MG63 (cell line): ENCODE data around the gene MCF2L2. TPM values are rescaled to one million over a fixed set of nuclear protein-coding genes. Genes with fewer than 3 reads are reported as not detected.
"Not testable (repeated sequence)": the region's sequence is repeated elsewhere in the genome, so short reads cannot be mapped to it uniquely, and the experiment has no call there.

Experiments
- DNase-seq: peaks from one replicate; pipeline ENCODE4 v3.0.0-alpha.2; 2020
- H3K27me3 ChIP-seq: fragments of 250-450 bp; sonication (Bioruptor Pico); 2 replicates; pipeline ENCODE4 v1.5.1; 2020; ENCODE audit warnings: mild to moderate bottlenecking, moderate library complexity
- H3K36me3 ChIP-seq: fragments of 250-450 bp; sonication (Bioruptor Pico); 2 replicates; pipeline ENCODE4 v1.5.1; 2020; ENCODE audit warnings: mild to moderate bottlenecking, moderate library complexity
- H3K4me3 ChIP-seq: fragments of 250-450 bp; sonication (Bioruptor Pico); 2 replicates; pipeline ENCODE4 v1.5.1; 2020; ENCODE audit warnings: mild to moderate bottlenecking, moderate library complexity
- H3K9me3 ChIP-seq: fragments of 250-450 bp; sonication (Bioruptor Pico); 2 replicates; pipeline ENCODE4 v1.5.1; 2020; ENCODE audit warnings: mild to moderate bottlenecking, moderate library complexity
- total RNA-seq: library from RNA; depleted of rRNA; stranded (reverse); fragments of >200 nt; shearing (Covaris generic); gene quantifications from 2 replicates; pipeline ENCODE4 v1.2.3, GENCODE V29; 2014; ENCODE audit warnings: low replicate concordance

The MCF2L2 gene
- total RNA-seq, 1 experiment from 2014 or later: not detected

DNA sequence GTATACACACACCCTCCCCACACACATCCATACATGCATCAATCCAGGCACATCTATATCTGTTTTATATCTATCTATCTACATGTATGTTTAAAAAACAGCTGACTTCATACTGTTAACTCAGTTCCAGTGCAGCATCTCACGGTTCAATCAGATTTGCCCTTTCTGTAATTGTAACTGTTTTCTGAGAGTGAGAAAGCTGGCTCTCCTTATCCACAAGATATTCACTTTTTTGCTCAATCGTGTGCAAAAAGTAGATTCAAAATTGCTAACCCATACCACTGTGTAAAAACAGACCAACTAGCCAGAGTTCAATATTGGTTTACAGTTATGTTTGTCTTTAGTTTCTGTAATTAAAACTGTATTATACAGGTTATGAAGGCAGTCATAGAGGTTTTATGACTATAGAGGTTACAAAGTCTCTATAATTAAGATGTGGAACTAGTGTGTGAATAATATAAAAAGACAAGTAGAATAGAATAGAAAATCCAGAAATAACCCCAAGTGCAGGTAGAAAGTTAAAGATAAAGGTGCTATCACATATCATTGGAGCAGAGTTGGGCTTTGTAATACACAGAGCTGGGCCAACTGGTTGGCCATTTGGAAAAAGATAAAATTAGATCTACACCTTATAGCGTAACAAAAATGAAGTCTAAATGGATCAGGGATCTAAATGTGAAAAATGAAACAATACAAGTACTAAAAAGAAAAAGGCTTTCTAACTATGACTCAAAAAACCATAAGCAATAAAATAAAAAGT lies 20.1 kb upstream of the MCF2L2 start:
- Histone ChIP-seq H3K36me3 (no peaks in the 10 kb centered on the region), H3K27me3 (no peaks in the 10 kb centered on the region; the same call in 1 of the 2 replicates), H3K4me3 (no peak overlapping the region), H3K9me3 (peaks cover 7% of the 10 kb centered on the region; the same call in 1 of the 2 replicates)
- no peak for DNase-seq

DNA sequence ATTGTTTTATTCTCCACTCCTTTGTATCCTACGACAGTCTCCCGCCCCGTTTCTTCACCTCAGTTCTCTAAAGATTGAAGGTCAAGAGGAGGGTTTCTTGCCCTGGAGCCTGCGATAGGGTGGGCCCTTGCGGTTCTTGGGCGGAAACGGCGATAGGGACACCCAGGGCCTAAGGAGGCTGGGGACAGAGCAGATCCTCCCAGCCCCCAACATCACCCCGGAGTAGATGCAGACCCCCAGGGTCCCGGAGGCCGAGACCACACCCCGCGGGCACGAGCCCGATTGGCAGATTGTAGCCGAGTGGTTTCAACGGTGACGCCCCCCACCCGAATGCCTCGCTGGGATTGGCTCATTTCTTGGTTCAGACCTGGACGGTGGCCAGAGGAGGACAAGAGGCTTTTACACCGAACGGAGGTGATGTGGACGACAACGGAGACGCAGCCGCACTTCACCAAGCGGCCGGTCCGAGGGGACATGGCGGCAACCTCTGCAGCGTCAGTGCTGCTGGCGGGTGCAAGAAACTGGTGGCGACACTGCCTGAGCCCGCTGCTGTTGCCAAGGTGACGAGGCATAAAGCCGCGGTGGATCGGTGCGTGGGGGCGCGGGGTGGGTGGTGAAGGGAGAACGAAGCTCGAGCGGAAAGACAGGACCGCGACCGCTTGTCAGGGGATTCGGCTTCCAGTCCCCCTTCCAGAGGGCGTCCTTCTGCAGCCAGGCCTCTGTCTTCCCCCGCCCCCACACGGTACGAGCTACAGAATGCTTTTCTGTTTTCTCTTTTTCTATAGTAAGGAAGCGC lies 19.0 kb upstream of the MCF2L2 start:
- DNase-seq: peak; percentile 60
- Histone ChIP-seq H3K4me3 (peak overlapping the region; percentile 62), H3K27me3 (no peaks in the 10 kb centered on the region; the same call in 1 of the 2 replicates), H3K9me3 (peaks cover 7% of the 10 kb centered on the region; the same call in 1 of the 2 replicates), H3K36me3 (no peaks in the 10 kb centered on the region)

DNA sequence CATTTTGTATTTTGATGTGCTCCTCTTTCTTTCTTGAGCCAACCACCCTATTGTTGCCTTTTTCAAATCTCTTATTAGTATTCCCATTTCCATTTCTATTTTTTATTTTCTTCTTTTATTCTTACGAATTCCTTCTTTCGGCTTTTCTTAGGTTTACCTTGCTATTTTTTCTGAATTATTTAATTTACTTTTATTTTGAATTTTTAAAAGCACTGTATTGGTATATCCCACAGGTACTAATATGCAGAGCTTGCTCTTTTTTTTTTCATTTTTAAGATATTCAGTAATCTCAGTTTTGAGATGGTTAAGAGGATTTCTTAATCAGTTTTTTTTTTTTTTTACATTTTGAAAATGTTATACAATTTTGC lies 18.4 kb upstream of the MCF2L2 start:
- Histone ChIP-seq H3K27me3 (no peaks in the 10 kb centered on the region; the same call in 1 of the 2 replicates), H3K9me3 (peaks cover 7% of the 10 kb centered on the region; the same call in 1 of the 2 replicates), H3K36me3 (no peaks in the 10 kb centered on the region), H3K4me3 (peak overlapping the region; percentile 62)
- DNase-seq: no peak

DNA sequence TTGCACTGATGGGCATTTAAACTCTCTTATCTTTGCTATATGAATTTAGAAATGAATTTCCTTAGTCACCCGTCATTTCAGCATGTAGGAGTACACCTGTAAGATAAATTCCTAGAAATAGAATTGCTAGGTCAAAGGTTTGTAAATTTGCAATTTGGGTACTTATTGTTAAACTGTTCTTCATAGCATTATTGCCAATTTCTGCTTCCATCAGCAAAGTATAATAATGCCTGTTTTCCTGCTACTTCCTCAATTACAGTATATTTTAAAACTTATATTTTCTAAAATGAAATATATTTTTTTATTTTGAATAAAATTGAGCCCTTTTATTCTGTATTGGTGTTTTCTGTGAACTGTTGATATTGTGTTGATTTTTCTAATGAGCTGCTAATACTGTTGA lies 16.3 kb upstream of the MCF2L2 start:
- Histone ChIP-seq H3K27me3 (no peaks in the 10 kb centered on the region), H3K4me3 (no peak overlapping the region), H3K36me3 (no peaks in the 10 kb centered on the region), H3K9me3 (peaks cover 9% of the 10 kb centered on the region)
- no peak for DNase-seq

DNA sequence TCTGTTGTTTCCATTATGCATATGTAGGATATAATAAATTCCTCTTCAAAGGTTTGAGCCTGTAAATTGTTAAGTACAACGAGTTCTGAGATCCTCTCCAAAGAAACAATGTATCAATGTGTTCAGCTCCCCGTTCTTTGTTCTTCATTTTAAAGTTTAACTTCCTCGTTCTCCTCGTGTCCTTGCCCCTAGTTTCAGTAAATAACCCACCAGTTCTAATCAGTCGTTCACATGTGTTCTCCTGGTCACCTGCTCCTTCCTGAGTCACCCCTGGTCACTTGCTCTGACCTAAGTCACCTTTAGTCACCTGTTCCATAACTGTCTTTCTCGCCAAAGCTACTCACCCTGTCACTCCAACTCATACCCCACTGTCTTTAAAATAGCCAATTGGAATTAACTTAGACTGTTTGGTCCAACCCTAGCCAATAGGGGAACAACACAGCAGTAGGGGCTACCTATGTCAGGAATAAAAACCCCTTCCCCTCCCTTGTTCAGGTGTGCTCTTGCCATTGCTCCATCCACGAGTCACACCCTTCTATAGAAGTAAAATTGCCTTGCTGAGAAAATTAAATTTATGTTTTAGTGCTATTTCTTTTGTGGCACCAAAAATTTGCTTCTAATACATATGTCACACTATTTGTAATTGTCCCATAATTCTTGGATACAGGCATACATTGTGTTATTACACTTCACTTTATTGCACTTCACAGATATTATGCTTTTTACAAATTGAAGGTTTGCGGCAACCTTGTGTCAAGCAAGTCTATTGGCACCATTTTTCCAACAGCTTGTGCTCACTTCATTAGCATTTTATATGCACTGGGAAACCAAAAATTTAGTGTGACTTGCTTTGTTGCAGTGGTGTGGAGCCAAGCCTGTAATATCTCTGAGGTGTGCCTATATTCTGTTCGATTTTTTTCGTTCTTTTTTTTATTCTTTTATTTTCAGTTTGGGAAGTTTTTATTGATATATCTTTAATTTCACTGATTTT lies 15.3 kb upstream of the MCF2L2 start:
- H3K9me3 ChIP-seq: peaks cover 9% of the 10 kb centered on the region
- H3K36me3 ChIP-seq: no peaks in the 10 kb centered on the region
- no peak for DNase-seq
- H3K4me3 ChIP-seq: no peak overlapping the region
- H3K27me3 ChIP-seq: no peaks in the 10 kb centered on the region

DNA sequence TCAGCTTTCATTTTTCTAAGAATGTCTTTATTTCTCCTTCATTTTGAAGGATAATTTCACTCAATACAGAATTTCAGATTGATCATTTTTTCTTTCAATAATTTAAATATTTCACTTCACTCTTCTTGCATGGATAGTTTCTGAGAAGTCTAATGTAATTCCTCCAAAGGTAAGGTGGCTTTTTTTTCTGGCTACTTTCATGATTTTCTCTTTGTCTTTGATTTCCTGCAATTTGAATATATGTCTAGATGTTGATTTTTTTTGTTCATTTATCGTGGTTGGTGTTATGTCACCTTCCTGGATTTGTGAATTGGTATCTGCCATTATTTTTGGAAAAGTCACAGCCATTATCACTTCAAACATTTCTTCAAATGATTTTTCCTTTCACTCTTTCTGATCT lies 14.6 kb upstream of the MCF2L2 start:
- Histone ChIP-seq H3K4me3 (no peak overlapping the region), H3K36me3 (no peaks in the 10 kb centered on the region), H3K9me3 (peaks cover 9% of the 10 kb centered on the region), H3K27me3 (no peaks in the 10 kb centered on the region)
- no peak for DNase-seq

DNA sequence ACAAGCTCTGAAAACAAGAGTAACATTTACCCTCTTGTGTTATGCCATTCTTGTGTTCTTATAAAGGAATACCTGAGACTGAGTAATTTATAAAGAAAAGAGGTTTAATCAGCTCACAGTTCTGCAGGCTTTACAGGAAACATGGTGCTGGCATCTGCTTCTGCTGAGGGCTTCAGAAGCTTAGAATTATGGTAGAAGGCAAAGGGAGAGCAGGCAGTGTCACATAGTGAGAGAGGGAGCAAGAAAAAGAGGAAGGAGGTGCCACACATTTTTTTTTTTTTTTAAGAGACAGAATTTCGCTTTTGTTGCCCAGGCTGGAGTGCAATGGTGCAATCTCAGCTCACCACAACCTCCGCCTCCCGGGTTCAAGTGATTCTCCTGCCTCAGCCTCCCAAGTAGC lies 12.1 kb upstream of the MCF2L2 start:
- H3K9me3 ChIP-seq, DNase-seq, H3K4me3 ChIP-seq, H3K36me3 ChIP-seq, H3K27me3 ChIP-seq: not testable (repeated sequence)

DNA sequence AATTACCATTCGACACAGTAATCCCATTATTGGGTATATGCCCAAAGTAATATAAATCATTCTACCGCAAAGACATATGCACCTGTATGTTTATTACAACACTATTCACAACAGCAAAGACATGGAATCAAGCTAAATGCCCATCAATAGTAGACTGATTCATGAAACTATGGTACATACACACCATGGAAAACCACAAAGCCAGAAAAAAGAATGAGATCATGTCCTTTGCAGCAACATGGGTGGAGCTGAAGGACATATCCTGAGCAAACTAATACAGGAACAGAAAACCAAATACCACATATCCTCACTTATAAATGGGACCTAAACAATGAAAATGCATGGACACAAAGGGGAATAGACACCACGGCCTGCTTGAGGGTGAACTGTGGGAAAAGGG lies 11.1 kb upstream of the MCF2L2 start:
- Histone ChIP-seq H3K27me3 (no peaks in the 10 kb centered on the region), H3K4me3 (no peak overlapping the region), H3K9me3 (peaks cover 9% of the 10 kb centered on the region), H3K36me3 (no peaks in the 10 kb centered on the region)
- DNase-seq: no peak

DNA sequence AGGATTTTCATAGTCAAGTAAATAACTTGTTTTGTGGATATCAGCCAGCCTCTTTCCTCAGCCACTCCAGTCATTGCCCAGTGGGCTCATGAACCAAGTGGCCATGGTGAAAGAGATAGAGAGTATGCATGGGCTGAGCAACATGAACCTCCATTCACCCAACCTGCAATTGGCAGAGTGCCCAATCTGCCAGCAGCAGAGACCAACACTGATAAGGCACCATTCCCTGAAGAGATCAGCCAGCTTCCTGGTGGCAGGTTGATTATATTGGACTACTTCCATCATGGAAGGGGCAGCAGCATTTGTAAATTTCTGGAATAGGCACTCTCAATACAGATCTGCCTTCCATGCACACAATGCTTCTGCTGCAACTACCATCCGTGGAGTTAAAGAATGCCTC lies 10.3 kb upstream of the MCF2L2 start:
- H3K4me3 ChIP-seq: no peak overlapping the region
- H3K27me3 ChIP-seq: 0 out of 2 replicates have a peak, but pooled peaks cover under 1% of the 10 kb centered on the region
- no peaks in the 10 kb centered on the region for H3K36me3 ChIP-seq
- H3K9me3 ChIP-seq: peaks cover 3% of the 10 kb centered on the region
- DNase-seq: no peak

DNA sequence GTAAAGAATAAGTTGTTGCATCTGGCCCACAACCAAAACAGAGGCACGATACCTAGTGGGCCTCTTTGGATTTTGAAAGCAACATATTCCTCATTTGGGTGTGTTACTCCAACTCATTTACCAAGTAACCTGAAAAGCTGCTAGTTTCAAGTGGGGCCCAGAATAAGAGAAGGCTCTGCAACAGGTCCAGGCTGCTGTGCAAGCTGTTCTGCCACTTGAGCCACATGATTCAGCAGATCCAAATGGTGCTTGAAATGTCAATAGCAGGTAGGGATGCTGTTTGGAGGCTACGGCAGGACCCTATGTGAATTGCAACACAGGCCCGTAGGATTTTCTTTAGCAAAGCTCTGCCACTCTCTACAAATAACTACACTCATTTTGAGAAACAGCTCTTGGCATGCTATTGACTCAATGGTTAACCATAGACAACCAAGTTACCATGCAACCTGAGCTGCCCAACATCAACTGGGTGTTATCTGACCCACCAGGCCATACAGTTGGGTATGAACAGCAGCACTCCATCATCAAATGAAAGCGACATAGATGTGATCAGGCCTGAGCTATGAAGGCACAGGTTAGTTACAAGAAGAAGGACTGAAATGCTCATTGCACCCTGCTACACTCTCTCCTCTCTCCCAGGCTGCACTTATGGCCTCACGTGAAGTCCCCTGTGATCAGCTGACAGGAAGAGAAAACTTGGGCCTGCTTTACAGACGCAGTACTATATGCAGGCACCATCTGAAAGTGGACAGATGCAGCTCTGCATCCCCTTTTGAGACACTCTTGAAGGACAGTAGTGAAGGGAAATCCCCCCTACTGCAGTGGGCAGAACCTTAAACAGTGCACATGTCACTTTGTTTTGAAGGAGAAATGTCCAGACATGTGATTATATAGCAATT lies 9.5 kb upstream of the MCF2L2 start:
- H3K4me3 ChIP-seq: no peak overlapping the region
- 0 out of 2 replicates have a peak, but pooled peaks cover 2% of the 10 kb centered on the region for H3K27me3 ChIP-seq
- DNase-seq: no peak
- peaks cover 2% of the 10 kb centered on the region; the same call in 1 of the 2 replicates for H3K9me3 ChIP-seq
- no peaks in the 10 kb centered on the region for H3K36me3 ChIP-seq

DNA sequence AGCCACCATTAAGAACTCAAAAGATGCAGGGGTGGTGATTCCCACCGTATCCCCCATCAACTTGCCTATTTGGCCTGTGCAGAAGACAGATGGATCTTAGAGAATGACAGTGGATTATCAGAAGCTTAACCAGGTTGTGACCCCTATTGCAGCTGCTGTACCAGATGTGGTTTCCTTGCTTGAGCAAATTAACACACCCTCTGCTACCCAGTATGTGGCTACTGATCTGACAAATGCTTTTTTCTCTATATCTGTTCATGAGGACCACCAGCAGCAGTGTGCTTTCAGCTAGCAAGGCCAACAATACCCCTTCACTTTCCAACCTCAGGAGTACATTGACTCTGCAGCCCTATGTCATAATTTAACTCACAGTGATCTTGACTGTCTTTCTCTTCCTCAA lies 8.6 kb upstream of the MCF2L2 start:
- no peak for DNase-seq
- peaks cover 2% of the 10 kb centered on the region; the same call in 1 of the 2 replicates for H3K9me3 ChIP-seq
- H3K27me3 ChIP-seq: 0 out of 2 replicates have a peak, but pooled peaks cover 2% of the 10 kb centered on the region
- no peak overlapping the region for H3K4me3 ChIP-seq
- H3K36me3 ChIP-seq: no peaks in the 10 kb centered on the region

DNA sequence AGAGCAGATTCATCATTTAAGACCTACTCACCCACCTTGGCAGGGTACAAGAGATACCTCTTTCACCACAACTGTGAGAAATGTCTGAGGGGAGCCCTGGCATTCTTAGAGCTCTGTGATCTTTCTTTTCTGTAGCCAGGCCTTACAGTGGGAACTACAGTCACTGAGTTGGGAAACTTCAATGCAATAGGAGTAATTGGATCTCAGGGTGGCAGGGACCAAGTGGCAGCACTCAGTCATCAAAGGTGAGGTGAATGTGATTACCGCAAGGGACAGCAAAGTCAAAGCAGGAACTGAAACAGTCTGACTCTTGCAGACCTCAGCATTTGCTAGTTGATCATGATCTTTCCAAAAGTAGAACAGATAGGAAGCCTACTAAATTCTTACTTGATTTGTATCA lies 7.2 kb upstream of the MCF2L2 start:
- Histone ChIP-seq H3K27me3 (peaks cover 12% of the 10 kb centered on the region), H3K4me3 (no peak overlapping the region), H3K9me3 (peaks cover 2% of the 10 kb centered on the region; the same call in 1 of the 2 replicates), H3K36me3 (no peaks in the 10 kb centered on the region)
- no peak for DNase-seq

DNA sequence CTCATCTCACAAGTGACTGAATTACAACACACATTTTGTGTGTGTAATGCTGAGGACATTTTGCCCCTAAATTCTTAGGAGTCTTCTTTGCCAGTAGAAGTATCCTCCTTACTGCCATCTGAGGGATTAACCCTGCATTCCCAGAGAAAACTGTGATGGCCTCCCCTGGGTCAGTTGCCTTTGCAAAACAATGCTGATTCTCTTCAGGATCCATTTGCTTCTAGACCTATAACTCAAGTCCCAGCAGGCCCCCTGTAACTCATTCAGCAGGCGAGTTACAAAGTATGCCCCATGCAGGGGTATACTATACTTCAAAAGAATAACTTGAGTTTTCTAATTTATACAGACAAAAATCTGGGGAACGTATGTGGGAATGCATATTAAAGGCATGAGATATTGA lies 6.6 kb upstream of the MCF2L2 start:
- no peak for DNase-seq
- Histone ChIP-seq H3K9me3 (peaks cover 2% of the 10 kb centered on the region; the same call in 1 of the 2 replicates), H3K27me3 (peaks cover 12% of the 10 kb centered on the region), H3K36me3 (no peaks in the 10 kb centered on the region), H3K4me3 (no peak overlapping the region)

DNA sequence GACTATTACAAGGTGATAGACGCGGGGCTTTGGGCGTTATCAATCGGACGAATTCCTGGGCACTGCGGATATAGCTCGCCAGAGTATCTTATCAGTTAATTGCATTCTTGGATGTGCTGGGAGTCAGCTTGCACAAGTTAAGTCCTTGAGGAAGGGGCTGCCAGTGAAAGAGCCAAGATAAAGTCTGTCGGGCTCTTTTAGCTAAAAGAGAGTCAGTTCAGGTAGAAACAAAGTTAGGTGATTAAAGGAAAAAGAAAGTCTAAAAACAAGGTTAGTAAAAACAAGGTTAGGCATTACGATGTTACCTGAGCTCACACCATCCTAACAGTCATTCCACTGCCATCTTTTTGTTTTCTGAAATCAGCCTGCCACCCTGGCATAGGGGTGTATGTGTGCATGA lies 6.1 kb upstream of the MCF2L2 start:
- no peak for DNase-seq
- no peaks in the 10 kb centered on the region for H3K36me3 ChIP-seq
- H3K4me3 ChIP-seq: no peak overlapping the region
- H3K27me3 ChIP-seq: peaks cover 12% of the 10 kb centered on the region
- no peaks in the 10 kb centered on the region for H3K9me3 ChIP-seq

DNA sequence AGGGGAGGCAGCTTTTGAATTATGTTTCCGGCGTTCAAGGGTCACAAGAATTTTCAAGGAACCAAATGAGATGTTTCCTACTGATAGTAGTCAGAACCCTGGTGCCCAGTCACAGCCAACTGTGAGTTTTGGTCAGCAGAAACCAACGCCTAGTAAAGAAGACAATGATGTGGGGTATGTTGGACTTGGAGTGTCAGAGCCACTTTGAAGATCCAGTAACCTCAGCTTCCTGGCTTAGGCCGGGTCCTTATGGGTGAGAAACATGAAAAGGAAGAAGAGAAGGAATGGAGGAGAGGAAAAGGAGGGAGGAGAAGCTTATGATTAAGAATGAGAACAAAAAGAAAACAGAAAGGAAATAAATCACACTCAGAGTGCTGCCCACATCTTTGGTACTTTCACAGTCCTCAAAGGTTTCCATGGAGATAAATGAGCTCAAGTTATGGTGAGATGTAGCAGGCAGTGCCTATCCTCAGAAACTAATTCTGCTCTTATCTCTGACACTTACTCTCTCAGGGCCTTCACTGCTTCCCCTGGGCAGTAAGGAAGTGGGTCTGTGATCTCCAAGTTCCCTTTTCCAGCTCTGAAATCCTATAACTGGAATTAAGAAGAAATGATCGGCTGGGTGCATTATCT lies 2.0 kb upstream of the MCF2L2 start:
- peaks cover 38% of the 10 kb centered on the region for H3K27me3 ChIP-seq

More for the DNA sequence above, 2.0 kb upstream of the MCF2L2 start:
- Histone ChIP-seq H3K4me3 (no peak overlapping the region), H3K9me3 (no peaks in the 10 kb centered on the region), H3K36me3 (no peaks in the 10 kb centered on the region)
- DNase-seq: no peak
